H1 (cell line): ENCODE measurements around the gene TASP1. TPM values are rescaled to one million over a fixed set of nuclear protein-coding genes. Genes with fewer than 3 reads are reported as not detected.

Experiments
- CTCF ChIA-PET: fragments of 300-600 bp; sonication (Branson Sonifier 250); formaldehyde crosslinking; loops from one replicate; lab custom pipeline; 2021; ENCODE audit not compliant: partially characterized antibody; lab: Charles Lee
- POLR2A ChIA-PET: fragments of 300-600 bp; sonication (Branson Sonifier 250); formaldehyde crosslinking; loops from one replicate; lab custom pipeline; 2021; ENCODE audit warnings: inconsistent platforms; ENCODE audit not compliant: partially characterized antibody; lab: Charles Lee
- DNase-seq, 2 experiments: peaks; one replicate each; pipeline versions ENCODE4 v3.0.0 to v3.0.0-alpha.2; 2010 to 2022; ENCODE audit warnings: low spot score in 2 of 2, low read depth in 1 of 2, mixed read lengths in 1 of 2
- FAIRE-seq: peaks from 2 replicates; lab custom pipeline; 2011; peaks lifted over from hg19 to GRCh38; lab: Jason Lieb, UNC
- H2AFZ ChIP-seq: 2 replicates; pipeline ENCODE4 v1.8.1; 2012; ENCODE audit warnings: low read length, inconsistent platforms
- H2AK5ac ChIP-seq: 2 replicates; pipeline ENCODE4 v1.6.1; 2013; ENCODE audit warnings: low read depth, low read length
- H2BK120ac ChIP-seq: replicated peaks from 2 replicates; pipeline ENCODE3; 2013; ENCODE audit warnings: low read depth, low read length, inconsistent platforms
- H2BK12ac ChIP-seq: 2 replicates; pipeline ENCODE4 v1.6.1; 2013; ENCODE audit warnings: low read depth, low read length
- H2BK15ac ChIP-seq: 2 replicates; pipeline ENCODE4 v1.6.1; 2013; ENCODE audit warnings: low read length
- H2BK20ac ChIP-seq: 2 replicates; pipeline ENCODE4 v1.6.1; 2013; ENCODE audit warnings: low read length
- H2BK5ac ChIP-seq: 2 replicates; pipeline ENCODE4 v1.6.1; 2013; ENCODE audit warnings: low read depth, low read length
- H3K14ac ChIP-seq: 2 replicates; pipeline ENCODE4 v1.6.1; 2013; ENCODE audit warnings: inconsistent platforms; ENCODE audit not compliant: insufficient read length
- H3K18ac ChIP-seq: 2 replicates; pipeline ENCODE4 v1.6.1; 2013; ENCODE audit warnings: low read length; ENCODE audit errors: extremely low read depth
- H3K23ac ChIP-seq: 2 replicates; pipeline ENCODE4 v1.6.1; 2013; ENCODE audit warnings: inconsistent platforms; ENCODE audit not compliant: insufficient read length
- H3K23me2 ChIP-seq: 2 replicates; pipeline ENCODE4 v1.6.1; 2013; ENCODE audit warnings: low read depth, low read length
- H3K27ac ChIP-seq: 2 replicates; pipeline ENCODE4 v1.6.1; 2011; ENCODE audit warnings: low read depth, low read length, inconsistent platforms
- H3K27me3 ChIP-seq, 4 experiments: replicated peaks in 1 of 4; 1 replicate in 1 of 4; 2 replicates in 3 of 4; pipeline versions ENCODE4 v1.6.1 to v1.8.1; 2011 to 2013; ENCODE audit warnings: low read length in 3 of 4, mild to moderate bottlenecking in 3 of 4, inconsistent platforms in 2 of 4, mixed read lengths in 2 of 4, moderate library complexity in 1 of 4; ENCODE audit not compliant: control insufficient read depth in 3 of 4, insufficient read depth in 3 of 4; ENCODE audit errors: extremely low read depth in 1 of 4
- H3K36me3 ChIP-seq, 4 experiments: 2 replicates each; pipeline versions ENCODE4 v1.6.1 to v1.8.1; 2011 to 2013; ENCODE audit warnings: mild to moderate bottlenecking in 4 of 4, low read length in 3 of 4, moderate library complexity in 2 of 4, control low read depth in 1 of 4, inconsistent platforms in 1 of 4; ENCODE audit not compliant: insufficient read depth in 4 of 4, control insufficient read depth in 2 of 4
- H3K4ac ChIP-seq: replicated peaks from 2 replicates; pipeline ENCODE3; 2013; ENCODE audit warnings: low read length, low read depth, mixed read lengths, inconsistent platforms; ENCODE audit not compliant: insufficient read length
- H3K4me1 ChIP-seq, 4 experiments: replicated peaks in 1 of 4; 1 replicate in 1 of 4; 2 replicates in 3 of 4; pipeline versions ENCODE4 v1.6.1 to v1.8.1; 2011 to 2013; ENCODE audit warnings: low read length in 3 of 4, inconsistent platforms in 2 of 4, mixed read lengths in 1 of 4; ENCODE audit not compliant: insufficient read depth in 4 of 4, control insufficient read depth in 3 of 4
- H3K4me2 ChIP-seq, 2 experiments: 2 replicates each; pipeline versions ENCODE4 v1.6.1 to v1.8.1; 2011 to 2013; ENCODE audit warnings: low read depth in 2 of 2, low read length in 2 of 2, control low read depth in 1 of 2, inconsistent platforms in 1 of 2, mild to moderate bottlenecking in 1 of 2; ENCODE audit not compliant: insufficient read depth in 1 of 2
- H3K4me3 ChIP-seq, 4 experiments: fragments of 200-600, 300-600 bp in 1 of 4; sonication (generic), shearing (Covaris generic), sonication (Bioruptor Twin) in 1 of 4; 2 replicates each; pipeline versions ENCODE4 v1.5.1 to v1.8.1; 2011 to 2016; ENCODE audit warnings: low read length in 4 of 4, low read depth in 3 of 4, control low read depth in 2 of 4, inconsistent platforms in 2 of 4, mild to moderate bottlenecking in 2 of 4, mixed read lengths in 1 of 4, moderate library complexity in 1 of 4; ENCODE audit not compliant: insufficient read depth in 2 of 4; ENCODE audit errors: extremely low read depth in 1 of 4
- H3K56ac ChIP-seq: replicated peaks from 2 replicates; pipeline ENCODE3; 2013; ENCODE audit warnings: low read depth, mild to moderate bottlenecking, mixed read lengths, low read length, inconsistent platforms; ENCODE audit not compliant: insufficient read length
- H3K79me1 ChIP-seq: 2 replicates; pipeline ENCODE4 v1.6.1; 2013; ENCODE audit warnings: low read depth, low read length, control low read depth
- H3K79me2 ChIP-seq, 2 experiments: 2 replicates each; pipeline versions ENCODE4 v1.6.1 to v1.8.1; 2012 to 2013; ENCODE audit warnings: low read length in 2 of 2, mild to moderate bottlenecking in 2 of 2, inconsistent platforms in 1 of 2; ENCODE audit not compliant: insufficient read depth in 2 of 2, control insufficient read depth in 1 of 2
- H3K9ac ChIP-seq, 4 experiments: replicated peaks in 1 of 4; 1 replicate in 1 of 4; 2 replicates in 3 of 4; pipeline versions ENCODE4 v1.6.1 to v1.8.1; 2011 to 2013; ENCODE audit warnings: low read depth in 3 of 4, low read length in 3 of 4, control low read depth in 2 of 4, mild to moderate bottlenecking in 2 of 4, moderate library complexity in 2 of 4, inconsistent platforms in 1 of 4; ENCODE audit errors: extremely low read depth in 1 of 4
- H3K9me3 ChIP-seq, 2 experiments: 2 replicates each; pipeline versions ENCODE4 v1.6.1 to v1.8.1; 2012 to 2013; ENCODE audit warnings: mild to moderate bottlenecking in 2 of 2, moderate library complexity in 2 of 2, control low read depth in 1 of 2, inconsistent platforms in 1 of 2, low read depth in 1 of 2, low read length in 1 of 2, mixed read lengths in 1 of 2; ENCODE audit not compliant: insufficient read depth in 2 of 2
- H4K20me1 ChIP-seq, 2 experiments: replicated peaks in 1 of 2; 2 replicates each; pipeline versions ENCODE3 to v1.8.1; 2011 to 2013; ENCODE audit warnings: inconsistent platforms in 2 of 2, low read length in 2 of 2, mild to moderate bottlenecking in 1 of 2; ENCODE audit not compliant: insufficient read depth in 2 of 2, control insufficient read depth in 1 of 2
- H4K5ac ChIP-seq: 2 replicates; pipeline ENCODE4 v1.6.1; 2013; ENCODE audit warnings: low read length, low read depth, mixed read lengths, inconsistent platforms; ENCODE audit not compliant: insufficient read length
- H4K8ac ChIP-seq: 2 replicates; pipeline ENCODE4 v1.8.0; 2013; ENCODE audit warnings: mild to moderate bottlenecking, moderate library complexity, low read length, inconsistent platforms; ENCODE audit not compliant: insufficient read depth; ENCODE audit errors: extremely low read depth
- H4K91ac ChIP-seq: replicated peaks from 2 replicates; pipeline ENCODE3; 2013; ENCODE audit warnings: low read length, mixed read lengths, inconsistent platforms; ENCODE audit not compliant: insufficient read length
- BACH1 ChIP-seq: IDR thresholded peaks from 2 replicates; pipeline ENCODE4 v1.6.1; 2012; ENCODE audit warnings: low read length, improper control_type of control experiment
- CEBPB ChIP-seq: IDR thresholded peaks from 2 replicates; pipeline ENCODE4 v1.6.1; 2012; ENCODE audit warnings: low read depth, low read length
- CHD1 ChIP-seq: IDR thresholded peaks from 2 replicates; pipeline ENCODE4 v1.6.1; 2012; ENCODE audit warnings: low read depth, low read length, improper control_type of control experiment
- GTF2F1 ChIP-seq: IDR thresholded peaks from 2 replicates; pipeline ENCODE4 v1.6.1; 2012; ENCODE audit warnings: low read depth, low read length, improper control_type of control experiment, borderline replicate concordance
- HDAC2 ChIP-seq, 2 experiments: fragments of 300-600 bp in 1 of 2; sonication (generic) in 1 of 2; IDR thresholded peaks; 2 replicates each; pipeline ENCODE4 v1.6.1; 2011 to 2012; ENCODE audit warnings: low read depth in 2 of 2, low read length in 2 of 2, mild to moderate bottlenecking in 2 of 2, moderate library complexity in 2 of 2, borderline replicate concordance in 1 of 2, inconsistent platforms in 1 of 2
- HDAC6 ChIP-seq: IDR thresholded peaks from one replicate; pipeline ENCODE4 v1.7.1; 2012; ENCODE audit warnings: low read depth, mild to moderate bottlenecking, inconsistent platforms, low read length, moderate library complexity
- JUND ChIP-seq: IDR thresholded peaks from 2 replicates; pipeline ENCODE4 v1.6.1; 2011; ENCODE audit warnings: mild to moderate bottlenecking, improper control_type of control experiment, low read length
- MAFK ChIP-seq: IDR thresholded peaks from 2 replicates; pipeline ENCODE4 v1.6.1; 2012; ENCODE audit warnings: low read depth, mild to moderate bottlenecking, improper control_type of control experiment, low read length
- PHF8 ChIP-seq: fragments of 200-600 bp; sonication (generic); conservative IDR thresholded peaks from 2 replicates; pipeline ENCODE4 v1.7.1; 2012; ENCODE audit warnings: low read depth, mild to moderate bottlenecking, inconsistent platforms, low read length, moderate library complexity
- SIN3A ChIP-seq, 2 experiments: IDR thresholded peaks in 1 of 2; conservative IDR thresholded peaks in 1 of 2; 2 replicates each; pipeline ENCODE4 v1.6.1; 2011 to 2012; ENCODE audit warnings: low read length in 2 of 2, improper control_type of control experiment in 1 of 2, low read depth in 1 of 2, mild to moderate bottlenecking in 1 of 2
- SP1 ChIP-seq: IDR thresholded peaks from 2 replicates; pipeline ENCODE4 v1.6.1; 2011; ENCODE audit warnings: low read depth, low read length
- TEAD4 ChIP-seq: IDR thresholded peaks from 2 replicates; pipeline ENCODE4 v1.6.1; 2012; ENCODE audit warnings: low read depth, low read length, inconsistent platforms, mixed read lengths
- USF2 ChIP-seq: IDR thresholded peaks from 2 replicates; pipeline ENCODE4 v1.6.1; 2011; ENCODE audit warnings: low read length, improper control_type of control experiment
- WGBS, 2 experiments: shearing (Covaris generic) in 1 of 2; methylation state at CpG; one replicate each; pipeline versions ENCODE4 v1.1.6 to v1.1.7; 2013 to 2015; ENCODE audit warnings: low lambda C conversion rate in 2 of 2, mixed read lengths in 2 of 2, inconsistent platforms in 1 of 2, low coverage in 1 of 2, missing lambda C conversion rate in 1 of 2; ENCODE audit not compliant: insufficient replicate concordance in 2 of 2, insufficient coverage in 1 of 2, insufficient read length in 1 of 2; ENCODE audit errors: extremely low coverage in 1 of 2, missing lambda C conversion rate in 1 of 2; 5-methylcytosine and 5-hydroxymethylcytosine counted together
- polyA plus RNA-seq, 7 experiments: library from polyadenylated mRNA; depleted of rRNA in 3 of 7; stranded (reverse) in 5 of 7; unstranded in 2 of 7; fragments of >200 nt in 5 of 7; fragments of 200-250 nt in 2 of 7; gene quantifications; 1 replicate in 5 of 7; 2 replicates in 1 of 7; 4 replicates in 1 of 7; pipeline versions ENCODE4 v1.2.1 to v1.2.3, GENCODE V29; 2011 to 2013; ENCODE audit warnings: missing spikeins in 2 of 7, mixed read lengths in 2 of 7
- total RNA-seq: library from RNA; stranded (reverse); fragmentation: NEBNext Ultra II Directional; extraction: Animal tissue kit (Norgen Biotek cat#: 25700); gene quantifications from 2 replicates; pipeline ENCODE4 v1.2.1, GENCODE V29; 2021
- TF ChIP-seq, protein P1 (sequence below): IDR thresholded peaks from 2 replicates; pipeline ENCODE4 v1.6.1; 2012; ENCODE audit warnings: inconsistent platforms

The TASP1 gene
- total and polyA plus RNA-seq, 2 of the 8 experiments (the other 6 are each of a cell fraction or from before 2014, with no cell fraction given) = 4.5 to 10.9 TPM

DNA sequence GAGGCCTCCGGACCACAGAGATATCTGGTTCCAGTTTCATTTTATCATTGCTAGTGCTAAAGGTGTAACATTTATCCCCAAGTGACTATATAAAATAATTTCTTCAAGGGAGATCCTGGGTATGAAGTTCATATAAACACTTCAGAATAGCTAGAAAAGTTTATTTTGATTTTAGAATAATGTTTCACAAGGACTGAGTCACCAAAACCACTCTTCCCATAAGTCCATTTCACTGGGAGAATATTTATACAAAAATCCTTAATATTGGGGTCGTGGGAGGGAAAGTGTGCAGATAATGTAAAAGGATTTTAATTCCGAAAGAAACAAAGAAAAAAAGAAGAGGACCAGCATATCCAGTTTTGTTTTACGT is 289.5 kb downstream of the TASP1 start:
- CTCF ChIA-PET = interaction anchor here (0.9 to 1.8 kb wide), 3 partner anchors 25 to 197 kb away, joined by 3 to 5 read pairs (median 4); no protein-coding TSS in a partner anchor
- FAIRE-seq = no peak
- 87% methylated on average over 4 of the region's 4 CpGs; no CpG with 5 or more reads in 1 of the 2 experiments for WGBS, 2 experiments
- H3K27me3 ChIP-seq = no peaks in the 10 kb centered on the region
- no peaks in the 10 kb centered on the region for H3K23me2 ChIP-seq
- H3K79me1 ChIP-seq = no peaks in the 10 kb centered on the region
- H2BK5ac ChIP-seq = no peak overlapping the region
- H3K14ac ChIP-seq = no peak overlapping the region
- no peak overlapping the region for H3K18ac ChIP-seq
- no peaks in the 10 kb centered on the region for H3K9me3 ChIP-seq
- H4K91ac ChIP-seq = no peak overlapping the region
- no peak overlapping the region for H2BK15ac ChIP-seq
- H3K36me3 ChIP-seq = no peaks in the 10 kb centered on the region
- POLR2A ChIA-PET = no interaction called here
- no peak overlapping the region for H3K4me3 ChIP-seq
- no peak for DNase-seq
- no peaks in the 10 kb centered on the region for H3K79me2 ChIP-seq
- no peak overlapping the region for H4K8ac ChIP-seq
- H3K23ac ChIP-seq = no peak overlapping the region
- H4K5ac ChIP-seq = no peak overlapping the region
- H4K20me1 ChIP-seq = no peaks in the 10 kb centered on the region
- no peak overlapping the region for H2BK12ac ChIP-seq
- H2AFZ ChIP-seq = no peak overlapping the region
- no peak overlapping the region for H3K56ac ChIP-seq
- no peaks in the 10 kb centered on the region for H3K4me1 ChIP-seq
- no peak overlapping the region for H2BK20ac ChIP-seq
- H2AK5ac ChIP-seq = no peak overlapping the region
- H3K27ac ChIP-seq = no peak overlapping the region
- H3K9ac ChIP-seq = no peak overlapping the region
- H2BK120ac ChIP-seq = no peak overlapping the region
- no peak overlapping the region for H3K4me2 ChIP-seq
- H3K4ac ChIP-seq = no peak overlapping the region
- no peak for TF ChIP-seq JUND
- TF ChIP-seq USF2 = no peak
- no peak for TF ChIP-seq MAFK
- TF ChIP-seq, protein P1, sequence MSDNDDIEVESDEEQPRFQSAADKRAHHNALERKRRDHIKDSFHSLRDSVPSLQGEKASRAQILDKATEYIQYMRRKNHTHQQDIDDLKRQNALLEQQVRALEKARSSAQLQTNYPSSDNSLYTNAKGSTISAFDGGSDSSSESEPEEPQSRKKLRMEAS = no peak
- no peak for TF ChIP-seq SP1
- no peak for TF ChIP-seq HDAC6
- TF ChIP-seq HDAC2 (IDR thresholded peaks at IDR 0.05; ENCODE audit: borderline replicate concordance in 1 of 2, low read depth in 2 of 2, low read length in 2 of 2) = no peak
- TF ChIP-seq TEAD4 = no peak
- no peak for TF ChIP-seq PHF8
- no peak for TF ChIP-seq CEBPB
- no peak for TF ChIP-seq SIN3A (conservative IDR thresholded peaks at IDR 0.05 in 1 of 2, IDR thresholded peaks at IDR 0.05 in 1 of 2; ENCODE audit: low read depth in 1 of 2, low read length in 2 of 2)
- TF ChIP-seq GTF2F1 = no peak
- no peak for TF ChIP-seq CHD1
- TF ChIP-seq BACH1 = no peak
